Epithelial cell of alveolus of lung (primary cell): Measurements from ENCODE around the gene NOP56. TPM values are rescaled to one million over a fixed set of nuclear protein-coding genes. Genes with fewer than 3 reads are reported as not detected.

Source experiments
- total RNA-seq: library from RNA; depleted of rRNA; stranded (reverse); fragments of >200 nt; gene quantifications from 2 replicates; pipeline ENCODE4 v1.2.1, GENCODE V29; 2015

The NOP56 gene
- 71.1 and 87.4 TPM in 2 replicates for total RNA-seq

GRCh38 chr20:2651772-2652723, at the start of gene NOP56:
Gene NOP56 (plus strand): TSS chr20:2652632. CDS start chr20:2652661, 29 bp downstream.

GRCh38 chr20:2663887-2664719, 11.7 kb downstream of the NOP56 start, which contains the start of gene IDH3B:
Gene IDH3B (minus strand): TSS chr20:2664216. CDS start chr20:2664188, 28 bp downstream.

GRCh38 chr20:2692036-2692885, 39.8 kb downstream of the NOP56 start, which contains the start of gene EBF4:
Gene EBF4 (plus strand): TSS chr20:2692780. CDS start chr20:2693646, 866 bp downstream.

Other genes starting within 250 kb of the NOP56 start
- 308 and 592 TPM in 2 replicates for gene SNRPB, start 181.8 kb upstream of the NOP56 start, total RNA-seq
- gene ZNF343, start 143.7 kb upstream of the NOP56 start, total RNA-seq = 9.6 and 12.0 TPM in 2 replicates
- not detected in 2 replicates for gene TMC2, start 116.1 kb upstream of the NOP56 start, total RNA-seq
- 102 and 146 TPM in 2 replicates for gene IDH3B, start 11.6 kb downstream of the NOP56 start, total RNA-seq
- gene EBF4, start 40.1 kb downstream of the NOP56 start, total RNA-seq = 3.7 and 7.3 TPM in 2 replicates
- gene CPXM1, start 148.0 kb downstream of the NOP56 start, total RNA-seq = 3.0 and 11.1 TPM in 2 replicates
- not detected in 2 replicates for gene C20orf141, start 162.4 kb downstream of the NOP56 start, total RNA-seq
- not detected in 2 replicates for gene TMEM239, start 163.7 kb downstream of the NOP56 start, total RNA-seq
- gene PCED1A, start 188.0 kb downstream of the NOP56 start, total RNA-seq = 15.9 and 61.2 TPM in 2 replicates
- 33.1 and 35.2 TPM in 2 replicates for gene VPS16, start 188.1 kb downstream of the NOP56 start, total RNA-seq
- gene PTPRA, start 220.8 kb downstream of the NOP56 start, total RNA-seq = 32.7 and 36.3 TPM in 2 replicates